Ovary (tissue), 9 donors: ENCODE data around the gene PIK3R1. TPM values are rescaled to one million over a fixed set of nuclear protein-coding genes. Genes with fewer than 3 reads are reported as not detected.

Experiments
- DNase-seq, 5 donors: peaks; one replicate each; pipeline ENCODE4 v3.0.0-alpha.2; 2019 to 2020
- H3K27ac ChIP-seq, 2 donors: fragments of 200-600 bp; one replicate each; pipeline versions ENCODE4 v1.5.1 to v1.8.0; 2019 to 2022
- H3K27me3 ChIP-seq: fragments of 200-600 bp; one replicate; pipeline ENCODE4 v1.8.0; 2022
- H3K36me3 ChIP-seq: fragments of 200-600 bp; sonication (generic); one replicate; pipeline ENCODE4 v1.5.1; 2019
- H3K4me1 ChIP-seq: one replicate; pipeline ENCODE4 v1.8.1; 2013; ENCODE audit warnings: mild to moderate bottlenecking, moderate library complexity; ENCODE audit not compliant: insufficient read depth
- H3K4me3 ChIP-seq: fragments of 200-600 bp; sonication (generic); one replicate; pipeline ENCODE4 v1.5.1; 2017
- H3K9me3 ChIP-seq, 2 donors: fragments of 200-600 bp in 1 of 2; sonication (generic) in 1 of 2; one replicate each; pipeline versions ENCODE4 v1.5.1 to v1.8.1; 2013 to 2019; ENCODE audit warnings: mild to moderate bottlenecking in 1 of 2, moderate library complexity in 1 of 2
- EP300 ChIP-seq: sonication (generic); formaldehyde crosslinking; IDR thresholded peaks from one replicate; pipeline ENCODE4 v1.6.1; 2017; ENCODE audit warnings: antibody characterized with exemption
- POLR2A ChIP-seq: fragments of 450-650 bp; IDR thresholded peaks from one replicate; pipeline ENCODE4 v1.6.1; 2017; ENCODE audit warnings: antibody characterized with exemption, mild to moderate bottlenecking, moderate library complexity
- WGBS, 3 donors: extraction: QIAGEN DNeasy Blood & Tissue Kit in 1 of 3; methylation state at CpG; one replicate each; pipeline versions ENCODE4 v1.1.5 to v1.1.7; 2013 to 2017; 5-methylcytosine and 5-hydroxymethylcytosine counted together
- intact Hi-C, 4 donors: fragments of 100-400 bp; cut with DNase I; formaldehyde crosslinking; loops; one replicate each; pipeline versions ENCODE4 v1.11.0 to v1.15.1; 2022 to 2023
- polyA plus RNA-seq, 2 donors: library from polyadenylated mRNA; stranded (reverse); fragments of 200-250 nt in 1 of 2; fragments of 350-450 nt in 1 of 2; fragmentation: Illumina TruSeq in 1 of 2; extraction: RNeasy Lipid Tissue Mini Kit (QIAGEN cat#74804) in 1 of 2; gene quantifications; one replicate each; pipeline ENCODE4 v1.2.3, GENCODE V29; 2013 to 2014
- total RNA-seq, 7 donors: library from RNA; depleted of rRNA in 2 of 7; stranded (reverse); fragments of >200 nt in 2 of 7; fragmentation: NEBNext Ultra II Directional in 3 of 7; extraction: Animal tissue kit (Norgen Biotek cat#: 25700) in 3 of 7; gene quantifications; one replicate each; pipeline versions ENCODE4 v1.1.0 to v1.2.4, GENCODE V29; 2016 to 2023
- TF ChIP-seq, protein P1 (sequence below), 3 donors: fragments of 450-650 bp in 2 of 3; fragments of 200-600 bp in 1 of 3; IDR thresholded peaks; one replicate each; pipeline versions ENCODE4 v1.5.1 to v1.8.0; 2016 to 2022; ENCODE audit warnings: antibody characterized with exemption in 3 of 3, mild to moderate bottlenecking in 1 of 3
- donor health status: DM: no; HTN: no; CAD: no; lungs with moderate emphysema.
- donor health status: DM: no; HTN: no; CAD: no.
- donor health status: Bipolar disorder and iron deficiency.
- donor health status: DM: yes; HTN: yes; CAD: no.
- donor health status: DM: no; HTN: no; CAD: no.
- donor health status: DM: yes; HTN: yes; CAD: no.

PIK3R1 gene
- total and polyA plus RNA-seq, 9 donors, result 25.2 to 206 (median 81.2) TPM

DNA sequence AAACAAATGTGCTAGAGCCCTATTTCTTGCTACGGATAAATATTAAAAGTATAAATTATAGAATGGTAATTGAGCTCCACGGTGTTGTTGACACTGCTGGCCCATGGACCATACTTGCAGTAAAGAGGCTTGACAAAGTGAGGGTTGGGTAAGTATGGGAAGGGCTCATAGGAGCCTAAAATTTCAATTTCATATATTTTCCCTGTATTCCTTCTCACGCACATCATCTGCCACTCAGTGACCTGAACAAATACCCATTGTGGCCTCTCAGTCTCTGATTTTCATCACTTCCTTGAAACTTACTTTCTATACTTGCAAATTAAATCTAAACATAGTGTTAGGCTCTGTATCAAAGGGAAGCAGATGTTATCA lies 116.5 kb downstream of the PIK3R1 start:
- intact Hi-C loops, result no loop called here
- H3K9me3 ChIP-seq, result no peaks in the 10 kb centered on the region
- peaks cover 4% of the 10 kb centered on the region for H3K4me1 ChIP-seq
- DNase-seq, result no peak
- no peak overlapping the region for H3K27ac ChIP-seq
- no peaks in the 10 kb centered on the region for H3K36me3 ChIP-seq
- WGBS, 3 donors, result 95 to 97% (median 96%) methylated on average over 3 of the region's 3 CpGs
- H3K27me3 ChIP-seq, result no peaks in the 10 kb centered on the region
- TF ChIP-seq, protein P1, sequence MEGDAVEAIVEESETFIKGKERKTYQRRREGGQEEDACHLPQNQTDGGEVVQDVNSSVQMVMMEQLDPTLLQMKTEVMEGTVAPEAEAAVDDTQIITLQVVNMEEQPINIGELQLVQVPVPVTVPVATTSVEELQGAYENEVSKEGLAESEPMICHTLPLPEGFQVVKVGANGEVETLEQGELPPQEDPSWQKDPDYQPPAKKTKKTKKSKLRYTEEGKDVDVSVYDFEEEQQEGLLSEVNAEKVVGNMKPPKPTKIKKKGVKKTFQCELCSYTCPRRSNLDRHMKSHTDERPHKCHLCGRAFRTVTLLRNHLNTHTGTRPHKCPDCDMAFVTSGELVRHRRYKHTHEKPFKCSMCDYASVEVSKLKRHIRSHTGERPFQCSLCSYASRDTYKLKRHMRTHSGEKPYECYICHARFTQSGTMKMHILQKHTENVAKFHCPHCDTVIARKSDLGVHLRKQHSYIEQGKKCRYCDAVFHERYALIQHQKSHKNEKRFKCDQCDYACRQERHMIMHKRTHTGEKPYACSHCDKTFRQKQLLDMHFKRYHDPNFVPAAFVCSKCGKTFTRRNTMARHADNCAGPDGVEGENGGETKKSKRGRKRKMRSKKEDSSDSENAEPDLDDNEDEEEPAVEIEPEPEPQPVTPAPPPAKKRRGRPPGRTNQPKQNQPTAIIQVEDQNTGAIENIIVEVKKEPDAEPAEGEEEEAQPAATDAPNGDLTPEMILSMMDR (IDR thresholded peaks at IDR 0.05), result no peak
- no peak for TF ChIP-seq EP300
- no peak for TF ChIP-seq POLR2A
- H3K4me3 ChIP-seq, result no peak overlapping the region

GRCh38 chr5:68332556-68332955 lies 117.0 kb downstream of the PIK3R1 start:
- Histone ChIP-seq H3K36me3 (no peaks in the 10 kb centered on the region), H3K27me3 (no peaks in the 10 kb centered on the region), H3K27ac (no peak overlapping the region), H3K4me3 (no peak overlapping the region), H3K9me3 (no peaks in the 10 kb centered on the region), H3K4me1 (peaks cover 4% of the 10 kb centered on the region)
- 88 to 93% (median 92%) methylated on average over 1 of the region's 1 CpG for WGBS, 3 donors
- DNase-seq, result no peak
- TF ChIP-seq, protein P1 (IDR thresholded peaks at IDR 0.05), result no peak
- no peak for TF ChIP-seq EP300
- no peak for TF ChIP-seq POLR2A
- intact Hi-C loops, result no loop called here

DNA sequence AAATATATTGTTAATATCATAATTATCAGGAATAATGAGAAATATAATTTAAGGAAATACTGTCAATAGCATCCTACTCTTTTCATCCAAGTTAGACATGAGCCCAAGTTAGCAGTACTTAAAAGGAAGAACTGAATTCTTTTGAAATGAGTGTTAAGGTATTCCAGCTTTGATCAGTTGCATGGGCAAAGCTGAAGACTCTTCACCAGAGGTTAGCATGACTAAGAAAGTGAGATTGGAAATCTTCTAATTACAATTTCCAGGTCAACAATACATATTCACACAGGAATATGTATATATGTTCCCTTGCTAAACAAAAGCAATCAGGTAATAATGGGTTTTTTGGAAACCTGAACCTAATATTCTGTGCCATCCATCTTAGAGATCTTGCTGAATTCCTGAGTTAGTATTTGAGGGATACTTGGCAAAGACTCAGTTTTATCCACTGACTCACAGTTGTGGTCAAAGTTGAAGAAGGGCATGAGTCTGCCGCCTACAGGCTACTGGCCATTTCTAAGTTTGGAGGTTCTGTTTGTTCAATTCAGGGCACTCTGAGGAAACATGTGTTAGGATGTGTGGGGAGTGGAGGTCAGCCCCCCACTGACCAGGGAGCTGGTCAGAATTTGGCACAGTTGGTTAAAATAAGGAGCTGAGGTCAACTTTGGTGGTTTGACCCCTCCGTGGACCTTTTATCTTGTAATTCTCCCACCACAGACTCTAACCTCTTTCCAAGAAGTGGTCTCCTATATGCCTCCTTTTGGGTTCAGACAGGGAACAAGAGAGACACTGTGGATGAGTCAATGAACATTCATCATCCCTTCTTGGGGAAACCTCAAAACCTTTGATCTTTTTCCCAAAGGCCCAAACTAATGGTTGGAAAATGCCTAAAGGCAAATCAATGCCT lies 118.3 kb downstream of the PIK3R1 start:
- intact Hi-C loops, result no loop called here
- WGBS, 3 donors, result 38 to 60% (median 58%) methylated on average over 2 of the region's 2 CpGs
- TF ChIP-seq, protein P1 (IDR thresholded peaks at IDR 0.05), result no peak
- TF ChIP-seq POLR2A (no peak), EP300 (no peak)
- no peak overlapping the region for H3K27ac ChIP-seq
- H3K27me3 ChIP-seq, result no peaks in the 10 kb centered on the region
- H3K9me3 ChIP-seq, result no peaks in the 10 kb centered on the region
- peaks cover 4% of the 10 kb centered on the region for H3K4me1 ChIP-seq
- no peak for DNase-seq
- H3K36me3 ChIP-seq, result no peaks in the 10 kb centered on the region
- H3K4me3 ChIP-seq, result no peak overlapping the region

GRCh38 chr5:68334553-68334886 lies 119.0 kb downstream of the PIK3R1 start:
- Histone ChIP-seq H3K4me1 (peaks cover 4% of the 10 kb centered on the region), H3K4me3 (no peak overlapping the region), H3K27me3 (no peaks in the 10 kb centered on the region), H3K27ac (no peak overlapping the region), H3K36me3 (no peaks in the 10 kb centered on the region), H3K9me3 (no peaks in the 10 kb centered on the region)
- DNase-seq, result no peak
- TF ChIP-seq POLR2A (no peak), EP300 (no peak)
- TF ChIP-seq, protein P1 (IDR thresholded peaks at IDR 0.05), result no peak
- intact Hi-C loops, result no loop called here
- 64 to 83% (median 81%) methylated on average over 2 of the region's 2 CpGs for WGBS, 3 donors
